ENCODE measurements around the gene GPR183. TPM values are rescaled to one million over a fixed set of nuclear protein-coding genes. Genes with fewer than 3 reads are reported as not detected.

Gene GPR183
- total and polyA plus RNA-seq, 10 of the 15 experiments (the other 5 are each of a cell fraction or from before 2014, with no cell fraction given): 134 to 669 (median 225) TPM

DNA sequence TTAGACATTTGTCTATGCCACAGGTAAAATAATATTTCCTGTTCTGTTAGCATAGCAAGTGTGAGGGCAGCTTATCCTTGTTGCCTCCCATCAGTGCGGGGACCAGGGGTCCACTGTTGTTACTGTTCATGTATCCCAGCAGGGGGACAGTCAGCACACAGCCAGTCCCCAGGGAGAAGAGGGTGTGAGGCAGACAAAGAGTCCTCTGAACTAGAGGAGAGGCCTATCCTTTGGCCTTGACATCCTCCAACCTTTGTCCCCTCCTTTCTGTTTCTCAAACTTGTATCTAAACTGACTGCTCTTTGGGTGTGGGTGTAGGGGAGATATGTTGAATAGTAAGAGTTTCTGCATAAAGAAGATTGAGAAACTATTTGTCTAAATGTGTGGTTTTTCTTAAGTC, 46.1 kb downstream of the GPR183 start:
- Histone ChIP-seq H3K27ac (ENCODE audit: control insufficient read depth, insufficient read depth) (no peak overlapping the region), H4K20me1 (ENCODE audit: control insufficient read depth, insufficient read depth) (no peaks in the 10 kb centered on the region), H3K4me2 (ENCODE audit: control insufficient read depth, insufficient read depth) (no peak overlapping the region), H3K4me1 (ENCODE audit: control insufficient read depth, insufficient read depth, low read length) (peaks cover 18% of the 10 kb centered on the region), H3K9ac (ENCODE audit: control insufficient read depth, insufficient read depth, low read length) (no peak overlapping the region), H3K9me3 (replicated peaks; ENCODE audit: control insufficient read depth, insufficient read depth, low read length) (no peaks in the 10 kb centered on the region), H3K36me3 (ENCODE audit: control insufficient read depth in 2 of 2, insufficient read depth in 2 of 2, low read length in 1 of 2) (peaks cover 2 to 3% of the 10 kb centered on the region in 2 experiments; a peak in 2 of 4 replicates), H3K4me3 (no peak overlapping the region), H3K27me3 (replicated peaks in 1 of 2; ENCODE audit: control insufficient read depth in 2 of 2, insufficient read depth in 2 of 2, low read length in 1 of 2) (no peaks in the 10 kb centered on the region), H2AFZ (ENCODE audit: control insufficient read depth, low read depth, low read length) (no peak overlapping the region), H3K79me2 (ENCODE audit: control insufficient read depth, insufficient read depth, low read length) (peaks cover 2% of the 10 kb centered on the region)
- WGBS (ENCODE audit: insufficient coverage, insufficient replicate concordance, low lambda C conversion rate, missing lambda C conversion rate): 90% methylated on average over 1 of the region's 1 CpG
- SMC1A ChIA-PET (ENCODE audit: uncharacterized antibody, unreplicated experiment): interaction anchor here (1.0 to 2.7 kb wide), 5 partner anchors 9 to 120 kb away, joined by 3 to 14 read pairs (median 4); no protein-coding TSS in a partner anchor
- intact Hi-C loops (cut with micrococcal nuclease; ENCODE audit: unreplicated experiment): loop anchor here (10.0 kb wide), 1 partner anchor 344 kb away; the partner anchor contains the start of gene CLYBL
- RAD21 ChIA-PET (ENCODE audit: unreplicated experiment): interaction anchor here (0.9 to 2.4 kb wide), 4 partner anchors 9 to 84 kb away, joined by 3 to 13 read pairs (median 6); no protein-coding TSS in a partner anchor
- CTCF ChIA-PET: interaction anchor here (0.7 to 2.7 kb wide), 7 partner anchors 9 to 244 kb away, joined by 3 to 16 read pairs (median 5); no protein-coding TSS in a partner anchor
- ATAC-seq (no peak), DNase-seq (ENCODE audit: low read depth, low spot score) (no peak), FAIRE-seq (no peak)
- TF ChIP-seq ATF7 (IDR thresholded peaks at IDR 0.05; ENCODE audit: low read depth) (no peak), SREBF1 (IDR thresholded peaks at IDR 0.05; ENCODE audit: low read length) (no peak)
- TF ChIP-seq, protein P1, sequence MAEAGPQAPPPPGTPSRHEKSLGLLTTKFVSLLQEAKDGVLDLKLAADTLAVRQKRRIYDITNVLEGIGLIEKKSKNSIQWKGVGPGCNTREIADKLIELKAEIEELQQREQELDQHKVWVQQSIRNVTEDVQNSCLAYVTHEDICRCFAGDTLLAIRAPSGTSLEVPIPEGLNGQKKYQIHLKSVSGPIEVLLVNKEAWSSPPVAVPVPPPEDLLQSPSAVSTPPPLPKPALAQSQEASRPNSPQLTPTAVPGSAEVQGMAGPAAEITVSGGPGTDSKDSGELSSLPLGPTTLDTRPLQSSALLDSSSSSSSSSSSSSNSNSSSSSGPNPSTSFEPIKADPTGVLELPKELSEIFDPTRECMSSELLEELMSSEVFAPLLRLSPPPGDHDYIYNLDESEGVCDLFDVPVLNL (IDR thresholded peaks at IDR 0.05; ENCODE audit: low read depth, low read length): no peak
- no TSS peak for BruUV-seq (replicated peaks)
- POLR2A ChIA-PET: no interaction called here
- in situ Hi-C loops (cut with MboI): loop anchor here (5.0 to 10.0 kb wide), 2 partner anchors 84 to 406 kb away; no protein-coding TSS in a partner anchor

GRCh38 chr13:99260216-99260615, 47.0 kb downstream of the GPR183 start:
- ChIA-PET CTCF (interaction anchor here (0.9 to 2.7 kb wide), 8 partner anchors 8 to 84 kb away, joined by 3 to 16 read pairs (median 4); no protein-coding TSS in a partner anchor), POLR2A (interaction anchor here (0.7 to 1.0 kb wide), 4 partner anchors 26 to 59 kb away, joined by 3 to 4 read pairs (median 3); no protein-coding TSS in a partner anchor), RAD21 (ENCODE audit: unreplicated experiment) (interaction anchor here (0.7 to 2.4 kb wide), 7 partner anchors 10 to 83 kb away, joined by 3 to 13 read pairs (median 5); no protein-coding TSS in a partner anchor), SMC1A (ENCODE audit: uncharacterized antibody, unreplicated experiment) (interaction anchor here (0.8 to 2.7 kb wide), 8 partner anchors 9 to 121 kb away, joined by 3 to 14 read pairs (median 4); no protein-coding TSS in a partner anchor)
- Histone ChIP-seq H4K20me1 (ENCODE audit: control insufficient read depth, insufficient read depth) (no peaks in the 10 kb centered on the region), H2AFZ (ENCODE audit: control insufficient read depth, low read depth, low read length) (no peak overlapping the region), H3K9ac (ENCODE audit: control insufficient read depth, insufficient read depth, low read length) (no peak overlapping the region), H3K4me2 (ENCODE audit: control insufficient read depth, insufficient read depth) (no peak overlapping the region), H3K36me3 (ENCODE audit: control insufficient read depth in 2 of 2, insufficient read depth in 2 of 2, low read length in 1 of 2) (peaks cover 2 to 5% of the 10 kb centered on the region in 2 experiments; a peak in 3 of 4 replicates), H3K27me3 (replicated peaks in 1 of 2; ENCODE audit: control insufficient read depth in 2 of 2, insufficient read depth in 2 of 2, low read length in 1 of 2) (no peaks in the 10 kb centered on the region), H3K27ac (ENCODE audit: control insufficient read depth, insufficient read depth) (no peak overlapping the region), H3K4me3 (no peak overlapping the region), H3K79me2 (ENCODE audit: control insufficient read depth, insufficient read depth, low read length) (peaks cover 2% of the 10 kb centered on the region), H3K9me3 (replicated peaks; ENCODE audit: control insufficient read depth, insufficient read depth, low read length) (no peaks in the 10 kb centered on the region), H3K4me1 (ENCODE audit: control insufficient read depth, insufficient read depth, low read length) (peaks cover 21% of the 10 kb centered on the region)
- no peak for DNase-seq (ENCODE audit: low read depth, low spot score)
- TF ChIP-seq HSF1 (IDR thresholded peaks at IDR 0.05; ENCODE audit: low read depth, low read length) (no peak), RAD21 (IDR thresholded peaks at IDR 0.05; ENCODE audit: insufficient read depth, low read depth, low read length) (no peak), TAF1 (IDR thresholded peaks at IDR 0.05; ENCODE audit: borderline replicate concordance, low read depth, low read length) (no peak), FOS (IDR thresholded peaks at IDR 0.05; ENCODE audit: borderline replicate concordance, extremely low read depth, insufficient read length) (no peak), HDGF (IDR thresholded peaks at IDR 0.05) (no peak), HDAC2 (IDR thresholded peaks at IDR 0.05) (no peak), MLLT1 (IDR thresholded peaks at IDR 0.05) (no peak), RUNX3 (IDR thresholded peaks at IDR 0.05; ENCODE audit: low read length) (no peak), KDM1A (IDR thresholded peaks at IDR 0.05; ENCODE audit: borderline replicate concordance) (no peak)
- no peak for FAIRE-seq
- 98% methylated on average over 5 of the region's 5 CpGs for WGBS (ENCODE audit: insufficient coverage, insufficient replicate concordance, low lambda C conversion rate, missing lambda C conversion rate)
- no peak for ATAC-seq
- in situ Hi-C loops (cut with MboI) (loop anchor here (5.0 to 10.0 kb wide), 2 partner anchors 83 to 405 kb away; no protein-coding TSS in a partner anchor), intact Hi-C loops (cut with micrococcal nuclease; ENCODE audit: unreplicated experiment) (loop anchor here (10.0 kb wide), 1 partner anchor 345 kb away; the partner anchor contains the start of gene CLYBL)
- no TSS peak for BruUV-seq (replicated peaks)

All from GM12878 (cell line).